ENCODE data around the gene GRIN2A.

GRCh38 chr16:10112021-10112420, 70.2 kb downstream of the GRIN2A start:
- TF ChIP-seq POLR2A (IDR thresholded peaks at IDR 0.05) (no peak), CTCF (IDR thresholded peaks at IDR 0.05) (no peak)

Measured in gastroesophageal sphincter (tissue), 3 donors.